COLO668 (cell line): ENCODE measurements around the gene BRD4.
"Not testable (repeated sequence)": the region's sequence is repeated elsewhere in the genome, so short reads cannot be mapped to it uniquely, and the experiment has no call there.

Experiments
- DNase-seq: peaks from one replicate; lab custom pipeline; 2025; ENCODE audit not compliant: unreplicated experiment; lab: John Stamatoyannopoulos, UW

The BRD4 gene

DNA sequence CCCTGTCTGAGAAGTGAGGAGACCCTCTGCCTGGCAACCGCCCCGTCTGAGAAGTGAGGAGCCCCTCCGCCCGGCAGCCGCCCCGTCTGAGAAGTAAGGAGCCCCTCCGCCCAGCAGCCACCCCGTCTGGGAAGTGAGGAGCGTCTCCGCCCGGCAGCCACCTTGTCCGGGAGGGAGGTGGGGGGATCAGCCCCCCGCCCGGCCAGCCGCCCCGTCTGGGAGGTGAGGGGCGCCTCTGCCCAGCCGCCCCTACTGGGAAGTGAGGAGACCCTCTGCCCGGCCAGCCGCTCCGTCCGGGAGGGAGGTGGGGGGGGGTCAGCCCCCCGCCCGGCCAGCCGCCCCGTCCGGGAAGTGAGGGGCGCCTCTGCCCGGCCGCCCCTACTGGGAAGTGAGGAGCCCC lies 30.7 kb upstream of the BRD4 start:
- not testable (repeated sequence) for DNase-seq

DNA sequence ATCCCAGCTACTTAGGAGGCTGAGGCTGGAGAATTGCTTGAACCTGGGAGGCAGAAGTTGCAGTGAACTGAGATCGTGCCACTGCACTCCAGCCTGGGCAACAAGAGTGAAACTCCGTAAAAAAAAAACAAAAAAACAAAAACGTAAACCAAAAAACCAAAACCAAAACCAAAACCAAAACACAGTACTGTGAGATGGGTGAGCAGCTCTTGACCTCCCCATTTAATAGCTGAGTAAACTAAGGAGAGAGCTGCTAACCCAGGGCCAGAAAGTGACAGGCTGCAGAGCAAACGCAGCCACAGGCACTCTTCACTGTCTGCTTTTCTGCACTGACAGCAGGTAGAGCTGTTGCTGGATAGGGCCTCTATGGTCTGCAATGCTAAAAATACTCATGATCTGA lies 27.7 kb upstream of the BRD4 start:
- DNase-seq, result not testable (repeated sequence)

DNA sequence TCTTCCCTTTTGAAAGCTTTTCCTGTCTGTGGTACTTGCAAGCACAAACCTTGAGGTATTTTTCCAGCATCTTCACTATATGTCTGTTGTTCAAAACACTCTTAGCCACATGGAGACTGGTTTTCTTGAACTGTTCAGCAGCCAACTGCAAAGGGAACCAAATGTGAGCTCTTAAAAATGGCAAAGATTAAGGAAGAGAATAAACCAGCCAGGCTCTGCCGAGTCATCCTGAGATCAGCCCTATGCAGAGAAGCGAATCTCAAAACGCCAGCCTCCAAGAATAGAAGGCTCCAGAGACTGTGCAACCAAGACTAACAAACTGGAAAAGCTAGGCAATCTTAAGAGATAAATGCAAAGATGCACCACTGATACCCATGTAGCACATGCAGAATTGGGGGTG lies 26.6 kb upstream of the BRD4 start:
- no peak for DNase-seq

DNA sequence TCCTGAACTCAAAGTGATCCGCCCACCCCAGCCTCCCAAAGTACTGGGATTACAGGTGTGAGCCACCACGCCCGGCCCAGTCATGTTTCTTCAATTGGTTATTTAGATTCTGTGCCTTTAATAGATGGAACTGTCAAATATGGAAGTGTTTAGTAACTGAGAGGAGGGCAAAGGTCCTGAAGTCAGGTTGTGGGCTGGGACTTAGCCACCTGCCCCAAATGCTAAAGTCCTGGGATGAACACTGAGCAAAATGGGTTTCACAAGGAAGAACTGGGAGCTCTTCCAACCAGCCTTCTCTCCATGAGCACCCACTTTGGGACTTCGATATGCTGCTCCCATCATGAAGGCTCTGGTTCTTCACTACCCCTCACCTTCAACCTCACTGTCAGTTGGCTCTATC lies 25.6 kb upstream of the BRD4 start:
- no peak for DNase-seq

DNA sequence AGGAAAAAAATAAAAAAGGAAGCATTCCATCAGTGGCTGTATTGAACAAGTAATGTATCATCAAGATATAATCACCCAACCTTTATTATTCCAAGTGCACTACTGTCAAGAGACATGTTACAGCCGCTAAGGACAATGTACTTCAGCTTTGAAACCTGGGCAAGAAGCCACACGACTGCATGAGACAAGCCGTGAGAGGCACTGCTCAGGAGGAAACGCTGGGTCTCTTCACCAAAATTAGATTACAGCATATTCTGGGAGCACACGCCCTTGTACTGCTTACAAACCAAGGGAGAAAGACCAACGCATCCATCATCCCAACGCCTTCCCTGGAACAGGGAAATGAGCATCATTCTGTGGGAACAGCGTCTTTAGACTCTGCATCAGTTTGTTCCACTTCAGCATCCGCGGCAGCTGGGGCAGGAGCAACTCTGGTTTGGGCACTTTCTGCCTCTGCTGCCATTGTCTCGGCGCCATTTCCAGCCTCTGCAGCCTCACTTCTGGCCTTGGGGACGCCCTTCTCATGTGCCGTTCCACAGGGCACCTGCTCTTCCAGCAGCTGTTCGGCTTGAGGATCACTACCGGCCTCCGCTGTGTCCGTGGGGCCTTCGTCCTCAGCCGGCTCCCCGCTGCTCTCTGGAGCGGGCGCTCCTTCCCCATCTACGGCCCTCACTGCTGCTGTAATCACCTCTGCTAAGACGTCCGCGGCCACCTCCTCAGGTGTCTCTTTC lies 22.4 kb upstream of the BRD4 start:
- DNase-seq, result no peak

DNA sequence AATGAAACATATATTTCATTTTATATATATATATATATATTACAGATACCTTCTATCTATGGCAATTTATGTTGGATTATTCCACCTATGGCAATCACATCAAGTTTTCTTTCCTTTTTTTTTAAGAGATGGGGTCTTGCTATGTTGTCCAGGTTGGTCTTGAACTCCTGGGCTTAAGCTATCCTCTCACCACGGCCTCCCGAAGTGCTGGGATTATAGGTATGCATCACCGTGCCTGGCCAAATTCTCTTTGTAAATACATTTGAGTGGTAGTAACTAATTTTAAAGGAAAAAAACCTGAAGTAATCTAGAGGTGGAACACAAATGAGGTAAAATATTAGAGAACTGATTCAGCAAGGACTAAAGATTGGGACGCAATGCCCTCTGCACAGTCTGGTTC lies 21.6 kb upstream of the BRD4 start:
- DNase-seq, result no peak

DNA sequence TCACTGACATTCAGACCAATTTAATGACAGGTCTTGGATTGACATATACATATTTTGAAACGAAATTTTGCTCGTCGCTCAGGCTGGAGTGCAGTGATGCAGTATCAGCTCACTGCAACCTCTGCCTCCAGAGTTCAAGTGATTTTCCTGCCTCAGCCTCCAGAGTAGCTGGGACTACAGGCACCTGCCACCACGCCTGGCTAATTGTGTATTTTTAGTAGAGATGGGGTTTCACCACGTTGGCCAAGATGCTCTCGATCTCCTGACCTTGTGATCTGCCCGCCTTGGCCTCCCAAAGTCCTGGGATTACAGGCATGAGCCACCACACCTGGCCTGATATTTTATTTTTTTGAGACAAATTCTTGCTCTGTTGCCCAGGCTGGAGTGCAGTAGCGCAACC lies 20.2 kb upstream of the BRD4 start:
- not testable (repeated sequence) for DNase-seq

DNA sequence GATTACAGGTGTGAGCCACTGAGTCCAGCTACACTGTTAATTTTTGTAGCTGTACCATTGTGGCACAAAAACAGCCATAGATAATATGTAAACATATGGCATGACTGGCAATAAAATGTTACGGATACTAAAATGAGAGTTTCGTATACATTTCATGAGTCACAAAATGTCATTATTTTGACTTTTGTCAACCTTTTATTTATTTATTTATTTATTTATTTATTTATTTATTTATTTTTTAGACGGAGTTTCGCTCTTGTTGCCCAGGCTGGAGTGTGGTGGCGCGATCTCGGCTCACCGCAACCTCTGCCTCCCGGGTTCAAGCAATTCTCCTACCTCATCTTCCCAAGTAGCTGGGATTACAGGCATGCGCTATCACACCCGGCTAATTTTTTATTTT lies 9.0 kb upstream of the BRD4 start:
- DNase-seq, result not testable (repeated sequence)

DNA sequence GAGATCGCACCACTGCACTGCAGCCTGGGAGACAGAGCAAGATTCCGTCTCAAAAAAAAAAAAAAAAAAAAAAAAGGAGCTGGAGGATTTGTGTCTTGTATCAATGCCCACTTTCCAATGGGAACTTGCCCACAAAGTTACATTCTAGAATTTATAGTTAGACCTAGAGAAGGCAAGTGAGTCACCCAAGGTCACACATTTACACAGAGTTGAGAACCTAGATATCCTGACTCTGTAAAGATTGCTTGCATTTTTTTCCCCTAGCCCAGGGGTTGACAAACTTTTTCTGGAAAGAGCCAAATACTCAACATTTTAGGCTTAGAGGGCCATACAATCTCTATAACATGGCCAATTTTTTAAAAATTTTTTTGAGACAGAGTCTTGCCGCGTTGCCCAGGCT lies 7.7 kb upstream of the BRD4 start:
- no peak for DNase-seq

DNA sequence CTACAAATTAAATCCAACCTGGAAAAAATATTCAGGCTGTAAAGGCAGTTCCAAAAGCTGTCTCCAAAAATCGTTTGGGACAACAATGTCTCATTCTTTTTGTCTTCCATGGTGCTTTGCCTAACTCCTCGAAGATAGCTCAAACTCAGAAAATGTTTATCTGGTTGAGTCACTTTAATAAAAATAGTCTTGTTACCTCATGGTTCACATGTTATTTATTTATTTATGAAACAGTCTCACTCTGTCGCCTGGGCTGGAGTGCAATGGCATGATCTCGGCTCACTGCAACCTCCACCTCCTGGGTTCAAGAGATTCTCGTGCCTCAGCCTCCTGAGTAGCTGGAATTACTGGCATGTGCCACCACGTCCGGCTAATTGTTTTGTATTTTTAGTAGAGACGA lies 4.9 kb upstream of the BRD4 start:
- DNase-seq, result no peak

DNA sequence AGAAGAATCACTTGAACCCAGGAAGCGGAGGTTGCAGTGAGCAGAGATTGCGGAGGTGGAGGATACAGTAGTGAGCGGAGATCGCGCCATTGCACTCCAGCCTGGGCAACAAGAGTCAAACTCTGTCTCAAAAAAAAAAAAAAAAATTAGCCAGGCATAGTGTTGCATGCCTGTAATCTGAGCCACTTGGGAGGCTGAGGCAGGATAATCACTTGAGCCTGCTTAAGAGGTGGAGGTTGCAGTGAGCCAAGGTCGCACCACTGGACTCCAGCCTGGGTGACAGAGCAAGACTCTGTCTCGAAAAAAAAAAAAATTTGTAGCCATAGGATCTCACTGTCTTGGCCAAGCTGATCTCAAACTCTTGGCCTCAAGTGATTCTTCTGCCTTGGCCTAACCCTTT lies 3.7 kb upstream of the BRD4 start:
- DNase-seq, result not testable (repeated sequence)

DNA sequence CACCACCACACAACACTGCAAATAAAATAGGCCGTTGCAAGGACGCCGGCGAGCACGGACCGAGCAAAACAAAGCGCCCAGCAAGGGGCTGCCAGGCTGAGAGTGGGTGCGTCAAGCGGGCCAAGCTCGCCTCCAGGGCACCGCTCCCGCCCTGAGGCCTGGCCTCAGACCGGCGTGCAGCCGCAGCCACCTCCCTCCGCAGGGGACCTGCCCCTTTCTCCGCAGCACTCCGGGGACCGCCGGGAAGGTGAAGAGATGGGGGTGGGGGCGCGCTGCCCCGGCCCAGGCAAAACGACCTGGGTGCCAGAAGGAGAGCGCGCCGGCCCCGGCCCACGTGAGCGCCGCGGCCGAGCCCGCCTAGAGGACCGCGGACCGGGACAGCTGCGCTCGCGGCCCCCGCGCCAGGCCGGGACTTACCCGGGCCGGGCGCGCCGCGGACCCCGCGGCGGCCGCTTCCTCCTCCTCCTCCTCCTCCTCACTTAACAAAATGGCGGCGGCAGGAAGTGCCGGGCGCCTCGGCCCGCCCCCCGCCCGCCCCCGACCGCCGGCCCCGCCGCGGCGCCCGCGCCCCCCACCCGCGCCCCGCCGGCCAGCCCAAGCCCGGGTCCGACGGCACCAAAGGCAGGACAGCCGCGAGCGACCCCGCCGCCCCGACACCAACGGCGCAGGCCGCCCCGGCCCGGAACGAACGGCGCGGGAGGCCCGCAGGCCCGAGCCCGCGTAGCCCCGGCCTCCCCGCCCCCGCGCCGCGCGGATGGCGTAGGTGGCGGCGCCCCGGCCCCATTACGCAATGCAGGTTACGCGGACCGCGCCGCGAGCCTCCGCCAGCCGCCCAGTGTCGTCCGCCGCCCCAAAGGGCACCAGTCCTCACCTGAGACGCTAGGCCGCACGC lies 674 bp downstream of the BRD4 start:
- DNase-seq, result peak; percentile 60

DNA sequence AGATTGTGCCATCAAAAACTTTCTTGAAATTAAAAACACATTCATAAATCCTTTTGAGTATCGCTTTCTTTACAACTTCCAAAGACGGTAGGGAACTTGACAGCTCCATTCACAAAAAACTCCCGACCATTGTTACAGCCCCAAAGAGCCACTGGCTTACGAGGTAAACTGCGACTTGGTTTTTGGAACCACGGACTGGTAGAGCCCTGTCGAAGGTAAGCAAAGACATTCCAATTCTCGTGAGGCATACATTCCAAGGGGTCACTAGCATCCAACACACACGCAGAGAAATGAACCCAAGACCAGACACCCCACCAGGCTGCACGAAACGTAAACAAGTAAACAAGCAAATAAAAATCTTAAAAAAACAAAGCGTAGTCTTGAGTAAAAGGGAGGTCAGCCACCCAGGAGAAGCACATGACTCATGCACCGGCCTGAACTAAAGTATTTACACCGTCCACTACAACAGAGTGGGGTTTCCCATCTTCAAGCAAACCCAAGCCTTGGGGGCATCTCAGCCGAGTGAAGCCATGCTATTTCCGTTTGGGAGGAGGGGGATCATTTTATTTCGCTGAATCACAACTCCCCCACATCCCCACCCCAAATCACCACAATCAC lies 1.4 kb downstream of the BRD4 start:
- no peak for DNase-seq

DNA sequence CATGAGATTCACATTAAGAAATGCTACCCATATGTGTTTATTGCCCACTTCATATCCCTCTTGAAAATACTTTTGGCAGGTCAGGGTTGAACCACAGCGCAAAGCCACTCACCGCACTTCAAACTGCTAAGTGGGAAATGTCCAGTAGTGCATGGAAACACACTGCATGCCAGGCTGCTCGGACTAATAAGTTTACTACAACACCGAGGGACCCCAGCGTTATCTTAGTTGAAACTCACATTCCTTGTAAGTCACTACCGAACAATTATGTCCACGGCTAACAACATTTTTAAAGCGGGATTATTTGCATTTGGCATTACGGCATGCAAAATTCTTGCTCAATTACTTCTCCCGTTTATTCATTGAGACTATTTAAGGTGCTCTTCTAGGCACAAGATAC lies 4.0 kb downstream of the BRD4 start:
- DNase-seq, result no peak

DNA sequence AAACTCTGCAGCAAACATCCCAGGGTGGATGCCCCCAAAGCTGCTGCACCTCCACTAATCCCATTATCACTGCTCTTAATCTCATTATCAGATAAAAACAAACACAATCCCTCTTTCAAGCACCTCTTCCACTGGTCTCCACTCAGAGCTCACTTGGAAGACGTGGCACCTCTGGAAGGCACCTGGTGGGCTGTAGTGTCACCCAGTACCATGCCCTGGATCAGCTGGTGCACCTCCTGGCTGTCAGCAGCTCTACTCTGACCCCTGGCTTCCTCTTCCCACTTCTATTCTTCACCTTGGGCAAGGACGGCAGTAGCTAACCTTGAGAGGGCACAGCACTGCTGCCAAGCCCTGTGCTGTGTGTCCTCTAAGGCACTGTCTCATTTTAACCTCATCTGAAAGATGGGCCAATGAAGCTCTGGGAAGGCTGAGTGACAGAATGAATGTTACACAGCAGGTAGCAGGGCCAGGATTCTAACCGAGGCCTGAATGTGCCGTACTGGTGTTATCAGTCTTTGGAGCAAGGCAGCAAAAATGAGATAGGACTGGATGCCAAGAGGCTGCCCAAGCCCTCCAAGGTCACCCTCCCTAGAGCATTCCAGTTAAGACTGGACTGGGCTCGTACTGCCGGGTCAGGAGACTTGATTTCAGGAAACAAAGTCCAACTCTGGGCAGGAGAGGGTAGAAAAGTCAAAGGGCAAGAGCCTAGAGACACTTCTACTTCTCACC lies 7.4 kb downstream of the BRD4 start:
- no peak for DNase-seq

DNA sequence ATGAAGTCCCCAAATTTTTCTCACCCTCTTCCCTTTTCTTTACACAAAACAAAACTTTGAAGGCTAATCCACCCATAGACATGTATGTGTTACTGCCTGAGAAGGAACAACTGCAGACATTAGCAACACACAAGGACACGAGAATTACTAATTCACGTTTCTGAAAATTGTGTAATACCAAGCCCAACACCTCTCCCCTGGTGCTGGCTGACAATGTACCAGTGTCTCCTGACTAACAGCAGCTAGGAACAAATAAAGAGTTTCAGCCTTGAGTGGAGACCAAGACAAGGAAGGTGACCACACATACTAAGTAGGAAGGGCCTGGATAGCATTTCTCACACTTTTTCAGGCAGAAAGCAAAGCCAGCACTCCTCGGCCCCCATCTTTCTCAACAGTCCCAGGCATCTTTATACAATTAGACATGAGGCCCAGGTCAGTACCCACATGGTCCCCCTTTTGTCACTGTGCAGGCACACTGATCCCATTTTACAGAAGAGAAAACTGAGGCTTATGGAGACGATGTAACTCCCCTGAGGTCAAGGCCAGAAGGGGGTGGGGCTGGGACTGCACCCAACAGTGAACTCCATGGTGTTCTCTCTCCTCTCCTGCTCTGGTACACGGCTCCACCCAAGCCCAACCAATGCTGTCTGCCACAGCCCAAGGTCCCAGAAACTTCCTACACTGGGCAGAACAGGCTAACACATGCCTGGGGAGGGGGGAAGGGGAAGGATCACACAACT lies 8.7 kb downstream of the BRD4 start:
- DNase-seq, result no peak

DNA sequence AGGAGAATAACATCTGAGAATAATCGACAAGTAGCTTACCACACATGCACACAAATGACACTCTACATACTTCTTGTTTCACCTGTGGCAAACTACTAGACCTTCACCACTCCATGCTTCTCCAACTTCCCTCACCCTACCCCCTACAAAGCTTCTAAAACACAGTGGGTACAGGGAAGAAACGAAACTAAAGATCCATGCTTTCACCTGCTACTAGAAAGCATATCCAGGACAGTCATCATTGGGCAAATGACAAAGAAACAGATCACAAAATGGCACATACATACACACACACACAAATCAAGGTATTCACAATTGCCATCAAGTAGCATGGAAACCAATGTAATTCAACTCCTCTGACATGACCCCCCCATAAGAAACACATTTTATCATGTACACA lies 10.6 kb downstream of the BRD4 start:
- no peak for DNase-seq

DNA sequence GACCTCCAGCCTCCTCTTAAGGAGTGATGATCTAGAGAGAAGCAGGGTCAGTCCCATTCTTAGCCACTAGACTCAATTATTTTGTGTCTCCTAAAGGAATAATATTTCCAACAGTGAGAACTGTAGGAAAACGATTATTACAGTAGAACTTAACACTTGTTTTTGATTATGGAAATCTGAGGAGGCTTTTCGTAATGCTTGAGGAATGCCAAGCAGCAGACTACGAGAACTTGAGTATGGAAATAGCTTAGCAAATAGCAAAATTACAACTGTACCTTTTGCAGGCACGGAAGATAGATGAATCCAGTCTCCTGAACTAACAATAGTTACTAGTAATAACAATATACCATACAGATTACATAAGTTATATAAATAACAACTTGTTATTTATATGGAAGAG lies 12.2 kb downstream of the BRD4 start:
- DNase-seq, result no peak

DNA sequence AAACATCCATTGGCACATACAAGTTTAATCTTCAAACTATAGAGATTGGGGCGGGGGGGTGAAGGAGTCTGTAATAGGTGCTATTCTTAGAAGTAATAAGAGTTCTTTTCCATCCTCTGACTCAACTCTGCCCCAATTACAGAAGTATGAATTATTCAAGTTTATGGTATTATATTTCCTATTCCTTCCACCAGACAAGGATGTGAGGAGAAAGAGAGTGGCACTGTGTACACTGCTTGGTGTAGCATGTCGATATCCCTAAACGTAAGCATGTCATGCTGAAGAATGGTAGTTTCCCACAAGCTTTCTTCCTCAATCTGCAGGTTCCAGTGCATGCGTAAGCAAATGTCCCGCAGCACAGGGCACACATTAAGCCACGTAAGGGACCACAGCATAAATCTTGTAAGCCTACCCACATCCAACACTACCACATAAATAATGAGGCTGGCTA lies 14.1 kb downstream of the BRD4 start:
- DNase-seq, result no peak

DNA sequence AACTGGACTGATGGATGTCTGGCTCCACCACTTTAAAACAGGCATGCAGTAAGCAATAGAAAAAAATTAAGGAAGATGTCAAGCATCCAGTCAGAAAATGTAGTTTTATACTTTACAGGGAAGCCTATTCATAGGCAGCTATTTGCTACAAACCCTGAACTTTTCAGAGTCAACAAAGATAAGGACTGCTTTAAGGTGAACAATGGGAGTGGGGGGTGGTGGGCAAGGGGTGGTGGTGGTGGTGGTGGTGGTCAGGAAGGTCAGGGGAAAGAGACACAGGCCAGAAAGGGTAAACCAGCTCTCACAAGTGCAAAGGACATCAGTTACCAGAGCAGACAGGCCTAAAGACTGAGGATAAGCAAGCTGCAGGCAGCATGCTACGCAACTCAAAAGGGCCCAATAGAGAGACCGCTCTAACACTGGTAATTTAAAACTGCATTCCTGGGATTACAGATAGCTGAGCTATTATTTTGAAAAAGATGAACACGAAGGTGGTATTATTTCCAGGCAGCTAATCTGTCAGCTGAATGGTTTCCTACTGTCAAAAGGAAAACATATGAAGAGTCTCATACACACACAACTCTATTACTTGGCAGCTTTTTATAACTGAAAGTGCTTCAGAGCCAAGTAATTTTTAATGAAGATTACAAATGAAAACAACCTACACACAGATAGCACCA lies 14.8 kb downstream of the BRD4 start:
- DNase-seq, result no peak
